ENCODE data around the gene ERBB2. TPM values are rescaled to one million over a fixed set of nuclear protein-coding genes. Genes with fewer than 3 reads are reported as not detected.

ERBB2 gene
- total and polyA plus RNA-seq, 2 of the 8 experiments (the other 6 are each of a cell fraction or from before 2014, with no cell fraction given), result 183 to 394 TPM

DNA sequence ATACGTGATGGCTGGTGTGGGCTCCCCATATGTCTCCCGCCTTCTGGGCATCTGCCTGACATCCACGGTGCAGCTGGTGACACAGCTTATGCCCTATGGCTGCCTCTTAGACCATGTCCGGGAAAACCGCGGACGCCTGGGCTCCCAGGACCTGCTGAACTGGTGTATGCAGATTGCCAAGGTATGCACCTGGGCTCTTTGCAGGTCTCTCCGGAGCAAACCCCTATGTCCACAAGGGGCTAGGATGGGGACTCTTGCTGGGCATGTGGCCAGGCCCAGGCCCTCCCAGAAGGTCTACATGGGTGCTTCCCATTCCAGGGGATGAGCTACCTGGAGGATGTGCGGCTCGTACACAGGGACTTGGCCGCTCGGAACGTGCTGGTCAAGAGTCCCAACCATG, 24.9 kb downstream of the ERBB2 start:
- Histone ChIP-seq H3K79me1 (ENCODE audit: low read depth, low read length) (peaks cover 2% of the 10 kb centered on the region), H2AFZ (ENCODE audit: low read length) (no peak overlapping the region), H4K20me1 (replicated peaks in 1 of 2; ENCODE audit: control insufficient read depth in 1 of 2, insufficient read depth in 2 of 2, low read length in 2 of 2) (peaks cover 8 to 22% of the 10 kb centered on the region in 2 experiments), H3K4me2 (ENCODE audit: insufficient read depth in 1 of 2, low read depth in 2 of 2, low read length in 2 of 2) (no peak overlapping the region), H3K18ac (ENCODE audit: extremely low read depth, low read length) (no peak overlapping the region), H3K4me3 (ENCODE audit: extremely low read depth in 1 of 4, insufficient read depth in 2 of 4, low read depth in 3 of 4, low read length in 4 of 4) (no peak overlapping the region), H3K4me1 (replicated peaks in 1 of 4; ENCODE audit: control insufficient read depth in 3 of 4, insufficient read depth in 4 of 4, low read length in 3 of 4) (peaks cover 0 to 11% (median 4%) of the 10 kb centered on the region in 4 experiments; a peak in 6 of 7 replicates), H3K9me3 (ENCODE audit: insufficient read depth in 2 of 2, low read depth in 1 of 2, low read length in 1 of 2) (no peaks in the 10 kb centered on the region), H3K27me3 (replicated peaks in 1 of 4; ENCODE audit: control insufficient read depth in 3 of 4, extremely low read depth in 1 of 4, insufficient read depth in 3 of 4, low read length in 3 of 4) (no peaks in the 10 kb centered on the region), H2BK5ac (ENCODE audit: low read depth, low read length) (peak overlapping the region; percentile 35; the same call in 1 of the 2 replicates), H4K8ac (ENCODE audit: extremely low read depth, insufficient read depth, low read length) (peak overlapping the region; percentile 76; the same call in 1 of the 2 replicates), H3K4ac (replicated peaks; ENCODE audit: insufficient read length, low read depth, low read length) (no peak overlapping the region), H3K23me2 (ENCODE audit: low read depth, low read length) (peaks cover under 1% of the 10 kb centered on the region; the same call in 1 of the 2 replicates), H4K5ac (ENCODE audit: insufficient read length, low read depth, low read length) (no peak overlapping the region), H3K36me3 (ENCODE audit: control insufficient read depth in 2 of 4, insufficient read depth in 4 of 4, low read length in 3 of 4) (peaks cover 21 to 70% (median 46%) of the 10 kb centered on the region in 4 experiments), H3K79me2 (ENCODE audit: control insufficient read depth in 1 of 2, insufficient read depth in 2 of 2, low read length in 2 of 2) (no peaks in the 10 kb centered on the region), H3K14ac (ENCODE audit: insufficient read length) (no peak overlapping the region), H3K23ac (ENCODE audit: insufficient read length) (no peak overlapping the region), H4K91ac (replicated peaks; ENCODE audit: insufficient read length, low read length) (no peak overlapping the region), H3K27ac (ENCODE audit: low read depth, low read length) (no peak overlapping the region), H3K56ac (replicated peaks; ENCODE audit: insufficient read length, low read depth, low read length) (no peak overlapping the region), H3K9ac (replicated peaks in 1 of 4; ENCODE audit: extremely low read depth in 1 of 4, low read depth in 3 of 4, low read length in 3 of 4) (no peak overlapping the region), H2AK5ac (ENCODE audit: low read depth, low read length) (no peak overlapping the region), H2BK120ac (replicated peaks; ENCODE audit: low read depth, low read length) (no peak overlapping the region), H2BK20ac (ENCODE audit: low read length) (no peak overlapping the region), H2BK15ac (ENCODE audit: low read length) (no peak overlapping the region), H2BK12ac (ENCODE audit: low read depth, low read length) (no peak overlapping the region)
- 99% methylated on average over 13 of the region's 13 CpGs; no CpG with 5 or more reads in 1 of the 2 experiments for WGBS, 2 experiments (ENCODE audit: extremely low coverage in 1 of 2, insufficient coverage in 1 of 2, insufficient read length in 1 of 2, insufficient replicate concordance in 2 of 2, low coverage in 1 of 2, low lambda C conversion rate in 2 of 2, missing lambda C conversion rate in 1 of 2)
- CTCF ChIA-PET (ENCODE audit: partially characterized antibody), result interaction anchor here (0.9 to 2.0 kb wide), 2 partner anchors 25 to 70 kb away, joined by 3 to 4 read pairs; partner anchors contain the start of gene ERBB2
- FAIRE-seq (no peak), DNase-seq (ENCODE audit: low read depth in 1 of 2, low spot score in 2 of 2) (no peak)
- POLR2A ChIA-PET (ENCODE audit: partially characterized antibody), result interaction anchor here (1.0 to 1.6 kb wide), 6 partner anchors 8 to 53 kb away, joined by 3 to 5 read pairs (median 4); no protein-coding TSS in a partner anchor
- TF ChIP-seq GTF2F1 (IDR thresholded peaks at IDR 0.05; ENCODE audit: borderline replicate concordance, low read depth, low read length) (no peak), TBP (IDR thresholded peaks at IDR 0.05; ENCODE audit: low read depth, low read length) (no peak), KDM5A (IDR thresholded peaks at IDR 0.05; ENCODE audit: low read length) (no peak), CHD2 (IDR thresholded peaks at IDR 0.05; ENCODE audit: low read length) (no peak), CREB1 (IDR thresholded peaks at IDR 0.05) (no peak), SP2 (IDR thresholded peaks at IDR 0.05; ENCODE audit: low read length) (no peak), PHF8 (conservative IDR thresholded peaks at IDR 0.05; ENCODE audit: low read depth, low read length) (no peak), BCL11A (IDR thresholded peaks at IDR 0.05; ENCODE audit: low read depth in 2 of 2, low read length in 2 of 2) (no peak)
